ENCODE results near the gene PTPN4.

Gene PTPN4

GRCh38 chr2:119901013-119901412, 141.3 kb downstream of the PTPN4 start:
- no peak for DNase-seq (ENCODE audit: low read depth, low spot score)
- no peak overlapping the region for H3K27ac ChIP-seq

- DNase-seq (ENCODE audit: low read depth, low spot score): no peak
- no peak overlapping the region for H3K27ac ChIP-seq
Measured at GRCh38 chr2:119910566-119910965, 150.8 kb downstream of the PTPN4 start.

GRCh38 chr2:119914266-119914665, 154.5 kb downstream of the PTPN4 start:
- no peak overlapping the region for H3K27ac ChIP-seq
- DNase-seq (ENCODE audit: low read depth, low spot score): no peak

GRCh38 chr2:119921825-119922224, 162.1 kb downstream of the PTPN4 start:
- DNase-seq (ENCODE audit: low read depth, low spot score): no peak
- H3K27ac ChIP-seq: no peak overlapping the region

GRCh38 chr2:119922699-119923098, 163.0 kb downstream of the PTPN4 start:
- DNase-seq (ENCODE audit: low read depth, low spot score): no peak
- no peak overlapping the region for H3K27ac ChIP-seq

- no peak overlapping the region for H3K27ac ChIP-seq
- DNase-seq (ENCODE audit: low read depth, low spot score): no peak
Measured at GRCh38 chr2:119929537-119929936, 169.8 kb downstream of the PTPN4 start.

GRCh38 chr2:119932809-119933208, 173.1 kb downstream of the PTPN4 start:
- DNase-seq (ENCODE audit: low read depth, low spot score): no peak
- H3K27ac ChIP-seq: no peak overlapping the region

- no peak for DNase-seq (ENCODE audit: low read depth, low spot score)
- H3K27ac ChIP-seq: no peak overlapping the region
Measured at GRCh38 chr2:119934319-119934718, 174.6 kb downstream of the PTPN4 start.

GRCh38 chr2:119937680-119938079, 178.0 kb downstream of the PTPN4 start:
- DNase-seq (ENCODE audit: low read depth, low spot score): no peak
- no peak overlapping the region for H3K27ac ChIP-seq

GRCh38 chr2:119939915-119940314, 180.2 kb downstream of the PTPN4 start:
- DNase-seq (ENCODE audit: low read depth, low spot score): no peak
- no peak overlapping the region for H3K27ac ChIP-seq

GRCh38 chr2:119940856-119941255, 181.1 kb downstream of the PTPN4 start:
- DNase-seq (ENCODE audit: low read depth, low spot score): no peak
- no peak overlapping the region for H3K27ac ChIP-seq

- DNase-seq (ENCODE audit: low read depth, low spot score): no peak
Measured at GRCh38 chr2:119941388-119941787, 181.7 kb downstream of the PTPN4 start.

GRCh38 chr2:119941981-119942513, 182.3 kb downstream of the PTPN4 start:
- no peak overlapping the region for H3K27ac ChIP-seq
- DNase-seq (ENCODE audit: low read depth, low spot score): no peak

More at GRCh38 chr2:119941388-119941787, 181.7 kb downstream of the PTPN4 start:
- no peak overlapping the region for H3K27ac ChIP-seq

GRCh38 chr2:119943058-119943457, 183.3 kb downstream of the PTPN4 start:
- DNase-seq (ENCODE audit: low read depth, low spot score): no peak
- H3K27ac ChIP-seq: no peak overlapping the region

GRCh38 chr2:119947535-119947934, 187.8 kb downstream of the PTPN4 start:
- H3K27ac ChIP-seq: no peak overlapping the region
- no peak for DNase-seq (ENCODE audit: low read depth, low spot score)

- no peak for DNase-seq (ENCODE audit: low read depth, low spot score)
- no peak overlapping the region for H3K27ac ChIP-seq
Measured at GRCh38 chr2:119950966-119951365, 191.2 kb downstream of the PTPN4 start.

GRCh38 chr2:119958670-119959268, 199.0 kb downstream of the PTPN4 start:
- no peak overlapping the region for H3K27ac ChIP-seq
- no peak for DNase-seq (ENCODE audit: low read depth, low spot score)

GRCh38 chr2:119960821-119961220, 201.1 kb downstream of the PTPN4 start:
- DNase-seq (ENCODE audit: low read depth, low spot score): no peak
- H3K27ac ChIP-seq: no peak overlapping the region

- no peak overlapping the region for H3K27ac ChIP-seq
- DNase-seq (ENCODE audit: low read depth, low spot score): no peak
Measured at GRCh38 chr2:119981896-119982295, 222.2 kb downstream of the PTPN4 start.

- no peak for DNase-seq (ENCODE audit: low read depth, low spot score)
Measured at GRCh38 chr2:119982506-119982905, 222.8 kb downstream of the PTPN4 start.

GRCh38 chr2:119983108-119983507, 223.4 kb downstream of the PTPN4 start:
- no peak overlapping the region for H3K27ac ChIP-seq
- no peak for DNase-seq (ENCODE audit: low read depth, low spot score)

More at GRCh38 chr2:119982506-119982905, 222.8 kb downstream of the PTPN4 start:
- no peak overlapping the region for H3K27ac ChIP-seq

GRCh38 chr2:119996148-119996547, 236.4 kb downstream of the PTPN4 start:
- H3K27ac ChIP-seq: peak overlapping the region; percentile 31
- DNase-seq (ENCODE audit: low read depth, low spot score): no peak
